ENCODE results near the gene MEGF11.

DNA sequence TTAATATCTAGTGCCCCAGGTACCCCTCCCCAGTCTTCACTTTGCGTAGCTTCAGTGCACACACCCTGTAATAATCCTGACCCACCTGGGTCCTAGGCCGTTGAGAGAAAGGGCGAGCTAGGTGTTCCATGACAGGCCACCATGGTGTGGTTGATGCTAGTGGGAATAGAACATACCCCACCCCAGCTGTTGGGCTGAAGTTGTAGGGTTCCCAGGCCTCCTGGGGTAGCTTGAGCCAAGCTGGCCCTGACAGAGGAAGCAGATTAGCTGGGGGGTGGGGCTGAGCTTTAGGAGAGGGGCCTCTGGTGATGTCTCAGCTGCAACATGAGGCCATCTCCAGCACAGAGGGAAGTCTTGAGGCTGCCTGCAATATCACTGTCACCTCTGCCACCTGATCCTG is 343.7 kb downstream of the MEGF11 start:
- TF ChIP-seq, protein P1, sequence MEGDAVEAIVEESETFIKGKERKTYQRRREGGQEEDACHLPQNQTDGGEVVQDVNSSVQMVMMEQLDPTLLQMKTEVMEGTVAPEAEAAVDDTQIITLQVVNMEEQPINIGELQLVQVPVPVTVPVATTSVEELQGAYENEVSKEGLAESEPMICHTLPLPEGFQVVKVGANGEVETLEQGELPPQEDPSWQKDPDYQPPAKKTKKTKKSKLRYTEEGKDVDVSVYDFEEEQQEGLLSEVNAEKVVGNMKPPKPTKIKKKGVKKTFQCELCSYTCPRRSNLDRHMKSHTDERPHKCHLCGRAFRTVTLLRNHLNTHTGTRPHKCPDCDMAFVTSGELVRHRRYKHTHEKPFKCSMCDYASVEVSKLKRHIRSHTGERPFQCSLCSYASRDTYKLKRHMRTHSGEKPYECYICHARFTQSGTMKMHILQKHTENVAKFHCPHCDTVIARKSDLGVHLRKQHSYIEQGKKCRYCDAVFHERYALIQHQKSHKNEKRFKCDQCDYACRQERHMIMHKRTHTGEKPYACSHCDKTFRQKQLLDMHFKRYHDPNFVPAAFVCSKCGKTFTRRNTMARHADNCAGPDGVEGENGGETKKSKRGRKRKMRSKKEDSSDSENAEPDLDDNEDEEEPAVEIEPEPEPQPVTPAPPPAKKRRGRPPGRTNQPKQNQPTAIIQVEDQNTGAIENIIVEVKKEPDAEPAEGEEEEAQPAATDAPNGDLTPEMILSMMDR (IDR thresholded peaks at IDR 0.05; ENCODE audit: low read depth, low read length) = no peak
- no peak for TF ChIP-seq EZH2phosphoT487 (IDR thresholded peaks at IDR 0.05; ENCODE audit: low read depth)

All from OCI-LY3 (cell line).